Astrocyte (in vitro differentiated cells and primary cell): Measurements from ENCODE around the gene PTPRF.

Experiments
- CTCF ChIP-seq: IDR thresholded peaks from 2 replicates; pipeline ENCODE4 v1.5.1; 2011; ENCODE audit warnings: low read depth, mild to moderate bottlenecking, inconsistent platforms, low read length, moderate library complexity; ENCODE audit not compliant: insufficient read depth
- EZH2 ChIP-seq: IDR thresholded peaks from 2 replicates; pipeline ENCODE4 v1.6.1; 2012; ENCODE audit warnings: mild to moderate bottlenecking, low read length, inconsistent platforms; ENCODE audit not compliant: insufficient read depth

- TF ChIP-seq CTCF (no peak), EZH2 (no peak)
Observed at GRCh38 chr1:43673261-43673660, 142.6 kb downstream of the PTPRF start.
